SJCRH30 (cell line): Measurements from ENCODE around the gene KIAA0825. TPM values are rescaled to one million over a fixed set of nuclear protein-coding genes. Genes with fewer than 3 reads are reported as not detected.
A peak's percentile ranks its signal among the peaks of the same experiment; 100 is the strongest.
"Not testable (repeated sequence)": the region's sequence is repeated elsewhere in the genome, so short reads cannot be mapped to it uniquely, and the experiment has no call there.

Source experiments
- DNase-seq, 2 experiments: peaks; one replicate each; pipeline ENCODE4 v3.0.0-alpha.2; 2015 to 2020
- H3K27ac ChIP-seq: fragments of 250-450 bp; sonication (Bioruptor Pico); 2 replicates; pipeline ENCODE4 v1.5.1; 2020; ENCODE audit warnings: mild to moderate bottlenecking, moderate library complexity
- H3K27me3 ChIP-seq: fragments of 250-450 bp; sonication (Bioruptor Pico); 2 replicates; pipeline ENCODE4 v1.5.1; 2020; ENCODE audit warnings: mild to moderate bottlenecking, moderate library complexity
- H3K36me3 ChIP-seq: fragments of 250-450 bp; sonication (Bioruptor Pico); 2 replicates; pipeline ENCODE4 v1.5.1; 2020; ENCODE audit warnings: mild to moderate bottlenecking, moderate library complexity
- H3K4me1 ChIP-seq: fragments of 250-450 bp; sonication (Bioruptor Pico); 2 replicates; pipeline ENCODE4 v1.5.1; 2020; ENCODE audit warnings: mild to moderate bottlenecking, moderate library complexity
- H3K4me3 ChIP-seq: fragments of 250-450 bp; sonication (Bioruptor Pico); 2 replicates; pipeline ENCODE4 v1.5.1; 2020; ENCODE audit warnings: mild to moderate bottlenecking, moderate library complexity
- H3K9me3 ChIP-seq: fragments of 250-450 bp; sonication (Bioruptor Pico); replicated peaks from 2 replicates; pipeline ENCODE4 v1.5.1; 2020; ENCODE audit warnings: mild to moderate bottlenecking, moderate library complexity
- total RNA-seq: library from RNA; depleted of rRNA; stranded (reverse); fragments of >200 nt; shearing (Covaris generic); gene quantifications from 2 replicates; pipeline ENCODE4 v1.2.3, GENCODE V29; 2014; rRNA removed

KIAA0825 gene
- total RNA-seq, 1 experiment from 2014 or later, result 3.1 TPM

DNA sequence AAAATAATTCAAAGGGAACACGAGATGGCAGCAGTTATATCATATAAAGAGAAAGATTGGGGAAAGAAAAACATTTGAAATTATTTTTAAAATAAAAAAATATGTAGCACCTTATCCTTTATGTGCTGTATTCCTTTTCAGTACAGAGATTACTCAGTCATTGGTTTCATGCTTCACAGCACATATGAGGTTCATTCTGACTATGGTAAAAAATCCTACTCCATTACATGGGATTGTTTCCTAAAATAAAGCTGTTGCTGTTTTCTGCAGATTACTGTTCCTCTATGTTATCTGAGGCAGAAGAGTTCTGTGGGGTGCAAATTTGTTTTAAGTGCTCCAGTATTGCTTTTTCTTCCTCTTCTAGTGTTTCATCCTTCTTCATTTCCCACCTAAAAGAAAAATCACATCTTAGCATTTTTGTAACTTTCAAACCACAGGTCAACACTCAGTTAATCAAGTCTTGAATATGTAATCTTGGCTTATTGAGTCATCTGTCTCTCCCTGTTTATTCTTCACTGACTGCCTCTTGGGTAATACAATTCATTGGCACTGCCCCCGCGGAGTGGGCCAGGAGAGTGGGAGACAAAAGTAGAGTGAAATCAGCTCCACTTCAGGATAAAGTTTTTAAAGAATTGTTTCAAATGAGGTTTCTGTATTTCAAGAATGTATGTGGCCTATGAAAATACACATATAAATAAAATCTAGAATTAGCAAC, 464.5 kb downstream of the KIAA0825 start:
- no peaks in the 10 kb centered on the region for H3K27me3 ChIP-seq
- H3K27ac ChIP-seq, result no peak overlapping the region
- no peaks in the 10 kb centered on the region for H3K4me1 ChIP-seq
- DNase-seq, result no peak
- no peak overlapping the region for H3K4me3 ChIP-seq
- H3K36me3 ChIP-seq, result no peaks in the 10 kb centered on the region
- no peaks in the 10 kb centered on the region for H3K9me3 ChIP-seq

DNA sequence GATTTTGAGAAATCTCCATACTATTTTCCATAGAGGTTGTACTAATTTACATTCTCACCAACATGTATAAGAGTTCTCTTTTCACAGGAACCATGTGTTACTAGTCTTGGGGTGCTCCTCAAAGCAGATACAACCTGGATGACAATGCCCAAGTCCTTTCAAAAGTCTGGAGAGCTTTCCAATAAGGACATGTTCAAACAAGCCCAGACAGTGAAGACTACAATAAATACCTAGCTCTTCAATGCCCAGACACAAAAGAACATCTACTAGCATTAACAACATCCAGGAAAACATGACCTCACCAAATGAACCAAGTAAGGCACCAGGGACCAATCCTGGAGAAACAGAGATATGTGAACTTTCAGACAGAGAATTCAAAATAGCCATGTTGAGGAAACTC, 474.8 kb downstream of the KIAA0825 start:
- H3K27ac ChIP-seq, DNase-seq, H3K9me3 ChIP-seq, H3K4me3 ChIP-seq, H3K4me1 ChIP-seq, H3K27me3 ChIP-seq, H3K36me3 ChIP-seq: not testable (repeated sequence)

DNA sequence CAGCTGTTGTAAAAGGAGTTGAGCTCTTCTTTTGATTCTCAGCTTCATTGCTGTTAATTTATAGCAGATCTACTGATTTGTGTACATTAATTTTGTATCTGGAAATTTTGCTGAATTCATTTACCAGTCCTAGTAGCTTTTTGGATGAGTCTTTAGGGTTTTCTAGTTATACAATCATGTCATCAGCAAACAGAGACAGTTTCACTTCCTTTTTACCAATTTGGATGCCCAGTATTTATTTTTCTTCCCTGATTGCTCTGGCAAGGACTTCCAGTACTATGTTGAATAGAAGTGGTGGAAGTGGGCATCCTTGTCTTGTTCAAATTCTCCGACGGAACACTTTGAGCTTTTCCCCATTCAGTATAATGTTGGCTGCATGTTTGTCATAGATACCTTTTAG, 478.1 kb downstream of the KIAA0825 start:
- DNase-seq, result no peak
- Histone ChIP-seq H3K36me3 (no peaks in the 10 kb centered on the region), H3K4me3 (no peak overlapping the region), H3K27ac (no peak overlapping the region), H3K4me1 (no peaks in the 10 kb centered on the region), H3K9me3 (no peaks in the 10 kb centered on the region; the same call in 1 of the 2 replicates), H3K27me3 (no peaks in the 10 kb centered on the region)

DNA sequence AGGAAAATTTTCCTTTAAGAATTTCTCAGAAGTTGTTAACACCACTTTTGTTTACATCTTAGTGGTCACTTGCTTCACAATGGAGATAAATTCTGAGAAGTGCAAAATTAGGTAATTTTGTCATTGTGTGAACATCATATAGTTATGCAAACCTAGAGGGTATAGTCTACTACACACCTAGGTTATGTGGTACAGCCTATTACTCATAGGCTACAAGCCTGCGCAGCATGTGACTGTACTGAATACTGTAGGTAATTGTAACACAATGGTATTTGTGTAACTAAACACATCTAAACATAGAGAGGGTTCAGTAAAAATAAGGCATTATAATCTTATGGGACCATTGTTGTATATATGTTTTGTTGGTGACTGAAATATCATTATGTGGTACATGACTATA, 488.3 kb downstream of the KIAA0825 start:
- Histone ChIP-seq H3K4me1 (no peaks in the 10 kb centered on the region), H3K9me3 (peaks cover 4% of the 10 kb centered on the region; the same call in 1 of the 2 replicates), H3K27ac (no peak overlapping the region), H3K36me3 (no peaks in the 10 kb centered on the region), H3K27me3 (no peaks in the 10 kb centered on the region), H3K4me3 (no peak overlapping the region)
- DNase-seq, result no peak

DNA sequence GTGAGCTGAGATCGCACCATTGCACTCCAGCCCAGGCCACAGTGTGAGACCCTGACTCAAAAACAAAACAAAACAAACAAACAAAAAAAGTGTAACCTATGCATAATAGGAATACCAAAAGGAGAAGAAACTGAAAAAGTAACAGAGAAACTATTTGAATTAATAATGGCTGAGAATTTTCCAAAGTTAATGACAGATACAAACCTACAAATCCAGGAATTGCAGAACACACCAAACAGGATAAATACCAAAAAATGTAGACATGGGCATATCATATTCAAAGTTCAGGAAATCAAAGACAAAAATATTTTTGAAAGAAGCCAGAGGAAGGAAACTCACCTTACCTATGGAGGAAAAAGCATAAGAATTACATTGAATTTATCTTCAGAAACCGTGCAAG, 493.3 kb downstream of the KIAA0825 start:
- Histone ChIP-seq H3K27ac (no peak overlapping the region), H3K36me3 (no peaks in the 10 kb centered on the region), H3K4me3 (no peak overlapping the region), H3K27me3 (no peaks in the 10 kb centered on the region), H3K9me3 (no peaks in the 10 kb centered on the region), H3K4me1 (no peaks in the 10 kb centered on the region)
- DNase-seq, result no peak

DNA sequence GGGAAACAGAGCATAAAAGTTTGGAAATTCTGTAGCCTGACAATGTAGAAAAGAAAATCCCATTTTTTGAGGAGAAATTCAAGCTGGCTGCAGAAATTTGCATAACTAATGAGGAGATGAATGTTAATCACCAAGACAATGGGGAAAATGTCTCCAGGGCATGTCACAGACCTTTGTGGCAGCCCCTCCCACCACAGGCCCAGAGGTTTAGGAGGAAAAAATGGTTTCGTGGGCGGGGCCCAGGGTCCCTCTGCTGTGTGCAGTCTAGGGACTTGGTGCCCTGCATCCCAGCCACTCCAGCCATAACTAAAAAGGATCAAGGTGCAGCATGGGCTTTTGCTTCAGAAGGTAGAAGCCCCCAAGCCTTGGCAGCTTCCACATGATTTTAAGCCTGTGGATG, 502.1 kb downstream of the KIAA0825 start:
- not testable (repeated sequence) for H3K27ac ChIP-seq, DNase-seq, H3K27me3 ChIP-seq, H3K9me3 ChIP-seq, H3K4me3 ChIP-seq, H3K36me3 ChIP-seq
- peaks cover 13% of the 10 kb centered on the region for H3K4me1 ChIP-seq

DNA sequence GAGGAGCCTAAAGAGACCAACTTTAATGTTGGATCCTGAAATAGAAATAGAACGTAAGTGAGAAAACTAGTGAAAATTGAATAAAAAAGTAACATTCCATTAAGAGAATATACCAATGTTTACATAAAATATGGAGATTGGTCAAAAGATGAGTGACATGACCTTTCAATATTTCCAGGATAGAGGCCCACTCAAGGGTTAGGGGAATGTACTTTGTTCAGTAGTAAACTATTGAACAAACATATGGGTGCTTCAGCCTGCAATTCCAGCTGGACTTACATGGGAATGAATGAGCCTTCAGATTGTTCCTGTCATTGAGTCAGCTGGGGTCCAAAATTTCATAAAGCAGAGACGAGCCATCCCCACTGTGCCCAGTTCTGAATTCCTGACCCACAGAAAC, 505.3 kb downstream of the KIAA0825 start:
- Histone ChIP-seq H3K4me3 (no peak overlapping the region), H3K27ac (no peak overlapping the region), H3K36me3 (no peaks in the 10 kb centered on the region), H3K4me1 (peaks cover 3% of the 10 kb centered on the region; the same call in 1 of the 2 replicates), H3K9me3 (peaks cover 6% of the 10 kb centered on the region; the same call in 1 of the 2 replicates), H3K27me3 (no peaks in the 10 kb centered on the region)
- DNase-seq, result no peak

DNA sequence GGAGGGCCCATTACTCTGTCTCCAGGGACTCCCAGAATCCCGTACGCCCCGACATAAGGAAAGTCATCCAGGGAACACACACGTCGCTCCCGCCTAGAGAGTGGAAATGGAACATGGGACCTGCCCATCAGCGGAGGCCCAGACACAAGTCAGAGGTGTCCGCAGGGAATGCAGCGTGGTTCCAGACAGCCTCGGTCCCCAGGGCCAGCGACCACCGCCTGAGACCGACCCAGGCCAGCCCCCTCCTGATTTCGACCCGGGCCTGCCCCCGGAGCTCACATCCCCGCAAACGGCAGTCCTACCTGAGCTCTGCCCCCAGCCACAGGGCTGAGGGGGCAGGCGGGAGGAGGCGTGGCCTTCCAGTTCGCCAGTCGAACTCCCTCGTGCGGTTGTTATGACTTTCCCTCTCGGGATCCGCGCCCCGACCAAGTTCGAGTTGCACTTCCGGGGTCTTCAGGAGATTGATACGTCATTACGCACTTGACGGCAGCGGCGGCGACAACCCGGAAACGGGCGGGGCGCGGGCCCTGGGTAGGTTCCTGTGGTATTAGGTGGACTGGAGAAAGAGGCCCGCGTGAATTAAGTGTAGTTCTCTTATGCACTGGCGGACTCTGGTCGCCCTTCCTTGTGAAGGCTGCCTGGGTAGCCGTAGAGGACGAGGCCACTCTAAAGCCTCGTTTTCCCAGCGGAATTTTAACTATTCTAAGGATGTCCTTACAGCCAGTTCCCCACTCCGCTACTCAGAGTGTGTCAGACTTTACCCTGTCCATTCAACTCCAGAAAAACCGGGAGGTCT, 507.0 kb downstream of the KIAA0825 start:
- Histone ChIP-seq H3K27me3 (no peaks in the 10 kb centered on the region), H3K36me3 (no peaks in the 10 kb centered on the region), H3K4me1 (0 out of 2 replicates have a peak, but pooled peaks cover 3% of the 10 kb centered on the region), H3K9me3 (no peaks in the 10 kb centered on the region; the same call in 1 of the 2 replicates), H3K4me3 (peak overlapping the region; percentile 86), H3K27ac (peak overlapping the region; percentile 78)
- peak; percentile 98 for DNase-seq

DNA sequence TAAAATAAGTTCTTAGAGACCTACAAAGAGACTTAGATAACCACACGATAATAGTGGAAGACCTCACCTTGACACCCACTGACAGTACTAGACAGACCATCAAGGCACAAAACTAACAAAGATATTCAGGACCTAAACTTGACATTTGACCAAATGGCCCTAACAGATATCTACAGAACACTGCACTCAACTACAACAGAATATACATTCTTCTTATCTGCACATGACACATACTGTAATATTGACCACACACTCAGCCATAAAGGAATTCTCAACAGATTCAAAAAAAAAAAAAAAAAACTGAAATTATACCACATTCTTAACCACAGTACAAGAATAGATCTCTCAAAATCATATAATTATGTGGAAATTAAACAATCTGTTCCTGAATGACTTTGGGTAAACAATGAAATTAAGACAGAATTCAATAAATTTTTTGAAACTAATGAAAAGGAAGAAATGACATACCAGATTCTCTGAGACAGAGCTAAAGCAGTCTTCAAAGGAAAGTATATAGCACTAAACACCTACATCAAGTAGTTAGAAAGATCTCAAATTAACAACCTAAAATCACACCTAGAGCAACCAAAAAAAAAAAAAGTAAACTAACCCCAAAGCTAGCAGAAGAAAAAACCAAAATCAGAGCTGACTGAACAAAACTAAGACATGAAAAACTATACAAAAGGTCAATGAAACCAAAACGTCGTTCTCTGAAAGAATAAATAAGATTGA, 514.7 kb downstream of the KIAA0825 start:
- no peak overlapping the region for H3K27ac ChIP-seq
- H3K27me3 ChIP-seq, result no peaks in the 10 kb centered on the region
- DNase-seq, result no peak

More for the DNA sequence above, 514.7 kb downstream of the KIAA0825 start:
- Histone ChIP-seq H3K9me3 (peaks cover 4% of the 10 kb centered on the region; the same call in 1 of the 2 replicates), H3K4me3 (no peak overlapping the region), H3K36me3 (no peaks in the 10 kb centered on the region), H3K4me1 (no peaks in the 10 kb centered on the region)

Other genes starting within 250 kb of the KIAA0825 start
- 51.0 and 69.3 TPM in 2 replicates for gene SLF1, start 65 bp upstream of the KIAA0825 start, total RNA-seq